ENCODE results near the gene AFMID. TPM values are rescaled to one million over a fixed set of nuclear protein-coding genes. Genes with fewer than 3 reads are reported as not detected.
A peak's percentile ranks its signal among the peaks of the same experiment; 100 is the strongest.
"Not testable (repeated sequence)": the region's sequence is repeated elsewhere in the genome, so short reads cannot be mapped to it uniquely, and the experiment has no call there.

Gene AFMID, protein sequence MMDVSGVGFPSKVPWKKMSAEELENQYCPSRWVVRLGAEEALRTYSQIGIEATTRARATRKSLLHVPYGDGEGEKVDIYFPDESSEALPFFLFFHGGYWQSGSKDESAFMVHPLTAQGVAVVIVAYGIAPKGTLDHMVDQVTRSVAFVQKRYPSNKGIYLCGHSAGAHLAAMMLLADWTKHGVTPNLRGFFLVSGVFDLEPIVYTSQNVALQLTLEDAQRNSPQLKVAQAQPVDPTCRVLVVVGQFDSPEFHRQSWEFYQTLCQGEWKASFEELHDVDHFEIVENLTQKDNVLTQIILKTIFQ
- 10 to 100 TPM; 78.9 to 94.6 TPM for total RNA-seq

DNA sequence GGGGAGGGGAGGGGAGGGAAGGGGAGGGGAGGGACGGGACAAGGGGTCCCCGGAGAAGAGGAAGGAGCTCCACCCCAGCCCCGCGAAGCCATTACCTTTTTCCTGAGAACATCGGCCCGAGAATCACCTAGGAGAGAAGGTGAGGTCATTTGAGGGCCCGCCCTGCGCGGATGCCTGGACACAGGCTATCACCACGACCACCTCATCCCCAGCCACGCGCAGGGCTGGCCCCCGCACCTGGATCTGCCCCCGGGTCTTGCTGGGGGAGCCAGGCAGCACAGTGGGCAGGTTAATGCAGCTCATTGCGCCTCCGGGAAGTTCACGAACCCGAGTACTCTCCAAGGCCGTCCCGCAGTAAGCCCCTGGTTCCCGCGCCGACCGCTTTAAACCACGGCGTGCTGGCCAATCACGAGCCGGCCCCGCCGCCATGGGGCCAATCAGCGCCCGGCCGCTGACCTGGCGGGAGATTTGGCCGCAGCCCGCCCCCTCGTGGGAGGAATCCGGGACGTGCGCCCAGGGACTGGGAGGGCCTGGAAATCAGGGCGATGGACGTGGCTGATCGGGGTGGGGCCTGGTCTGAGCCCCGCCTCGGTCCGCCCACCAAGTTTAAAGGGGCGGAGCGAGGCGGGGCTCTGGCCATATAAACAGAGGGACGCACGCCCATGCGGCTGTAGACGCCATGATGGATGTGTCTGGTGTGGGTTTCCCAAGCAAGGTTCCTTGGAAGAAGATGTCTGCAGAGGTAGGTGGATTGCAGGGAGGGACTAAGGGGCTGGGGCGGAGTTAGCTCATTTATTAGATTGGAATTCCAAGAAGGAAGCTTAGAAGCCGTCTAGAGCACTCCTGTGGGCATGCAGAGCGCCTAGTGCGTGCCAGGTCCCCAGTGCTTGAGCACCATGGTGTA, at the start of gene AFMID, which contains the start of gene TK1:
TSS of gene AFMID (plus strand) at position 671 of the 904 bp plus-strand sequence. CDS start at position 680, 9 bp downstream.
TSS of gene TK1 (minus strand) at position 361 of the 904 bp plus-strand sequence. CDS start at position 303, 58 bp downstream.
- intact Hi-C loops (cut with DNase I), result no loop called here
- Histone ChIP-seq H3K27me3 (no peaks in the 10 kb centered on the region), H3K27ac (peak within 1 kb of the TSS; percentile 69 to 89 (median 81)), H3K4me1 (peaks cover 85% of the 10 kb centered on the region), H3K9me3 (no peaks in the 10 kb centered on the region), H3K36me3 (replicated peaks in 1 of 2; ENCODE audit: insufficient read depth in 1 of 2, low read depth in 2 of 2) (peaks cover 0 to 2% of the 10 kb centered on the region in 2 donors), H3K4me3 (peak within 1 kb of the TSS in 1 of 2 donors; percentile 10)
- TF ChIP-seq, protein P1, sequence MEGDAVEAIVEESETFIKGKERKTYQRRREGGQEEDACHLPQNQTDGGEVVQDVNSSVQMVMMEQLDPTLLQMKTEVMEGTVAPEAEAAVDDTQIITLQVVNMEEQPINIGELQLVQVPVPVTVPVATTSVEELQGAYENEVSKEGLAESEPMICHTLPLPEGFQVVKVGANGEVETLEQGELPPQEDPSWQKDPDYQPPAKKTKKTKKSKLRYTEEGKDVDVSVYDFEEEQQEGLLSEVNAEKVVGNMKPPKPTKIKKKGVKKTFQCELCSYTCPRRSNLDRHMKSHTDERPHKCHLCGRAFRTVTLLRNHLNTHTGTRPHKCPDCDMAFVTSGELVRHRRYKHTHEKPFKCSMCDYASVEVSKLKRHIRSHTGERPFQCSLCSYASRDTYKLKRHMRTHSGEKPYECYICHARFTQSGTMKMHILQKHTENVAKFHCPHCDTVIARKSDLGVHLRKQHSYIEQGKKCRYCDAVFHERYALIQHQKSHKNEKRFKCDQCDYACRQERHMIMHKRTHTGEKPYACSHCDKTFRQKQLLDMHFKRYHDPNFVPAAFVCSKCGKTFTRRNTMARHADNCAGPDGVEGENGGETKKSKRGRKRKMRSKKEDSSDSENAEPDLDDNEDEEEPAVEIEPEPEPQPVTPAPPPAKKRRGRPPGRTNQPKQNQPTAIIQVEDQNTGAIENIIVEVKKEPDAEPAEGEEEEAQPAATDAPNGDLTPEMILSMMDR (IDR thresholded peaks at IDR 0.05), result peak; percentile 74 to 99 (median 91)
- TF ChIP-seq POLR2A (IDR thresholded peaks at IDR 0.05), result peak; percentile 80 to 94 (median 94)
- peak; percentile 97 to 98 (median 98) for DNase-seq
- whole genome bisulfite sequencing, 2 donors, result 2 to 3% methylated on average over 33 to 53 of the region's 57 CpGs
- peak; percentile 89 for ATAC-seq

- ATAC-seq, result no peak
- Histone ChIP-seq H3K27me3 (no peaks in the 10 kb centered on the region), H3K4me1 (peaks cover 25% of the 10 kb centered on the region), H3K36me3 (replicated peaks in 1 of 2; ENCODE audit: insufficient read depth in 1 of 2, low read depth in 2 of 2) (no peaks in the 10 kb centered on the region), H3K4me3 (no peak overlapping the region), H3K27ac (no peak overlapping the region), H3K9me3 (no peaks in the 10 kb centered on the region)
- TF ChIP-seq, protein P1 (IDR thresholded peaks at IDR 0.05), result peak in 1 of 7 experiments; percentile 13
- TF ChIP-seq POLR2A (IDR thresholded peaks at IDR 0.05), result no peak
- DNase-seq, result no peak
- intact Hi-C loops (cut with DNase I), result no loop called here
- WGBS, 2 donors, result 45 to 80% methylated on average over 6 to 19 of the region's 26 CpGs
Measured at GRCh38 chr17:78137392-78138203, 49.6 kb upstream of the AFMID start.

DNA sequence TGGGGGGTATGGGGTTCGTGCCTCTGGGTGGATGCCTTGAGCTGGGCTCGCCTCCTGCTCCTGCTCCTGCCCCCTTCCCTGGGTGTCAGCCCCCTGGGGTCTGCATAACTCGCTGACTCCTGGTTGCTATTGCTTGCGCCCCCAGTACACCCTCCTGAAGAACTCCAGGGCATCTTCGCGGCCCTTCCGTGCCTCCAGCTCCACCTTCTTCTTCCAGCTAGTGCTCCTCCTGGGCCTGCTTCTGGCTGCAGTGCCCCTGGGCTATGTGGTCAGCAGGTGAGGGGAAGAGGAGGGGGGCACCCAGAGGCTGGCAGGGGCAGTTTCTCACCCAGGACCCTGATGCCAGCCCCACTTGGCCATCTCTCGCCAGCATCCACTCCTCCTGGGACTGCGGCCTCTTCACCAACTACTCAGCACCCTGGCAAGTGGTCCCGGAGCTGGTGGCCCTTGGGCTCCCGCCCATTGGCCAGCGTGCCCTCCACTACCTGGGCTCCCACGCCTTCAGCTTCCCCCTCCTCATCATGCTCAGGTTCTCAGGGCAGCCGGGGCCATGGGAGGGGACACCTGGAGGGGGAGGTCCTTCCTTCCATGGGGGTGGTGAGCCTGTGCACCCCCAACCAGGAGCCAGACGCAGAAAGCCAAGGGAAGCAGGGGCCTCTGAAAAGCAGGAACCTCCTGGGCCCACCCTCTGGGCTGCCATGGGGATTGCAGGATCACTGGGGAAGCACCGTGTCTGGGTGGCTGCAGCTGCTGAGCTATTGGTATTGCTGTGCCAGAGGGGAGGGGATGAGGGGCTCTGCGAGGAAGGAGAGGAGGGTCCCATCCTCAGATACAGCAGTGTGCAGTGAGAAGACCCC, 48.7 kb upstream of the AFMID start:
- DNase-seq, result peak in 1 of 4 donors; percentile 10
- no peak for ATAC-seq
- H3K27ac ChIP-seq, result no peak overlapping the region
- no peaks in the 10 kb centered on the region for H3K36me3 ChIP-seq (replicated peaks in 1 of 2; ENCODE audit: insufficient read depth in 1 of 2, low read depth in 2 of 2)
- H3K4me1 ChIP-seq, result peaks cover 31% of the 10 kb centered on the region
- TF ChIP-seq POLR2A (IDR thresholded peaks at IDR 0.05), result no peak
- TF ChIP-seq, protein P1 (IDR thresholded peaks at IDR 0.05), result no peak
- no peak overlapping the region for H3K4me3 ChIP-seq
- H3K27me3 ChIP-seq, result no peaks in the 10 kb centered on the region
- intact Hi-C loops (cut with DNase I), result no loop called here
- H3K9me3 ChIP-seq, result no peaks in the 10 kb centered on the region
- 79 to 84% methylated on average over 6 to 17 of the region's 17 CpGs for WGBS, 2 donors

DNA sequence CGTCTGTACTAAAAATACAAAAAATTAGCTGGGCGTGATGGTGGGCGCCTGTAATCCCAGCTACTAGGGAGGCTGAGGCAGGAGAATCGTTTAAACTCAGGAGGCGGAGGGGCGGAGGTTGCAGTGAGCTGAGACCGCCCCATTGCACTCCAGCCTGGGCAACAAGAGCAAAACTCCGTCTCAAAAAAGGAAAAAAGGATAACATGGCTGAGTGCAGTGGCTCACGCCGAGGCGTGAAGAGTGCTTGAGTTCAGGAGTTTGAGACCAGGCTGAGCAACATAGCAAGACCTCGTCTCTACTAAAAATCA, 47.3 kb upstream of the AFMID start:
- H3K27me3 ChIP-seq; H3K9me3 ChIP-seq; H3K4me3 ChIP-seq; DNase-seq; ATAC-seq; intact Hi-C loops (cut with DNase I); H3K36me3 ChIP-seq (replicated peaks in 1 of 2; ENCODE audit: insufficient read depth in 1 of 2, low read depth in 2 of 2): not testable (repeated sequence)
- 87 to 91% methylated on average over 12 of the region's 12 CpGs for WGBS, 2 donors
- H3K27ac ChIP-seq, result peak overlapping the region in 1 of 4 donors; percentile 24
- peaks cover 44% of the 10 kb centered on the region for H3K4me1 ChIP-seq

Data from body of pancreas (tissue), 4 donors.